MCF 10A (cell line): Measurements from ENCODE around the gene GORASP1. TPM values are rescaled to one million over a fixed set of nuclear protein-coding genes. Genes with fewer than 3 reads are reported as not detected.

Experiments
- BruUV-seq: library from RNA; stranded (reverse); fragments of 400-500 nt; replicated peaks from 2 replicates; lab custom pipeline; 2021; lab: Mats Ljungman, UMichigan
- CTCF ChIA-PET: fragments of 300-600 bp; sonication (Branson Sonifier 250); formaldehyde crosslinking; extraction: SDS; loops from one replicate; lab custom pipeline; 2021; ENCODE audit warnings: antibody characterized with exemption, inconsistent platforms; lab: Yijun Ruan, JAX
- POLR2A ChIA-PET: fragments of 300-600, 350-650 bp; sonication (Branson Sonifier 250); formaldehyde crosslinking; extraction: SDS; loops from one replicate; lab custom pipeline; 2020; ENCODE audit warnings: antibody characterized with exemption, inconsistent platforms; lab: Yijun Ruan, JAX
- DNase-seq: peaks from one replicate; pipeline ENCODE4 v3.0.0-alpha.2; 2018; ENCODE audit not compliant: unreplicated experiment
- H3K27ac Mint-ChIP-seq: one replicate; pipeline ENCODE4 v1.8.0; 2022; ENCODE audit warnings: mild to moderate bottlenecking, low read depth, mixed read lengths; ENCODE audit not compliant: unreplicated experiment
- H3K27me3 Mint-ChIP-seq: one replicate; pipeline ENCODE4 v1.8.0; 2022; ENCODE audit warnings: mixed read lengths; ENCODE audit not compliant: insufficient read depth, unreplicated experiment
- H3K36me3 Mint-ChIP-seq: one replicate; pipeline ENCODE4 v1.8.0; 2022; ENCODE audit warnings: mild to moderate bottlenecking, moderate library complexity, mixed read lengths; ENCODE audit not compliant: insufficient read depth, unreplicated experiment
- H3K4me1 Mint-ChIP-seq: one replicate; pipeline ENCODE4 v1.8.0; 2022; ENCODE audit warnings: mixed read lengths; ENCODE audit not compliant: insufficient read depth, unreplicated experiment
- H3K4me3 Mint-ChIP-seq: one replicate; pipeline ENCODE4 v1.8.0; 2022; ENCODE audit warnings: mild to moderate bottlenecking, moderate library complexity, mixed read lengths; ENCODE audit not compliant: unreplicated experiment
- H3K9me3 Mint-ChIP-seq: one replicate; pipeline ENCODE4 v1.8.0; 2022; ENCODE audit warnings: mixed read lengths; ENCODE audit not compliant: unreplicated experiment
- CTCF ChIP-seq: fragments of 200-600 bp; IDR thresholded peaks from one replicate; pipeline ENCODE4 v1.8.0; 2022; ENCODE audit warnings: antibody characterized with exemption, mild to moderate bottlenecking; ENCODE audit not compliant: unreplicated experiment
- intact Hi-C: fragments of 100-400 bp; cut with micrococcal nuclease; formaldehyde crosslinking; loops from 2 replicates; pipeline ENCODE4 v1.14.1; 2022
- total RNA-seq: library from RNA; stranded (reverse); gene quantifications from 2 replicates; pipeline ENCODE4 v1.2.3, GENCODE V29; 2022

GORASP1 gene
- total RNA-seq, 1 experiment from 2014 or later: 34.4 TPM

- intact Hi-C loops: no loop called here
- BruUV-seq: no TSS peak
- H3K4me1 Mint-ChIP-seq: peaks cover 12% of the 10 kb centered on the region
- no peak overlapping the region for H3K4me3 Mint-ChIP-seq
- DNase-seq: no peak
- no peaks in the 10 kb centered on the region for H3K27me3 Mint-ChIP-seq
- H3K27ac Mint-ChIP-seq: no peak overlapping the region
- no peak for TF ChIP-seq CTCF
- ChIA-PET POLR2A (no interaction called here), CTCF (interaction anchor here (0.6 kb wide), 2 partner anchors 169 to 1581 kb away, joined by 3 read pairs; no protein-coding TSS in a partner anchor)
- no peaks in the 10 kb centered on the region for H3K36me3 Mint-ChIP-seq
- no peaks in the 10 kb centered on the region for H3K9me3 Mint-ChIP-seq
Observed at GRCh38 chr3:39121621-39122020, 14.2 kb upstream of the GORASP1 start.

- Mint-ChIP-seq H3K9me3 (no peaks in the 10 kb centered on the region), H3K27ac (no peak overlapping the region), H3K27me3 (no peaks in the 10 kb centered on the region), H3K36me3 (no peaks in the 10 kb centered on the region), H3K4me3 (no peak overlapping the region), H3K4me1 (no peaks in the 10 kb centered on the region)
- intact Hi-C loops: no loop called here
- CTCF ChIA-PET: interaction anchor here (1.8 to 2.5 kb wide), 2 partner anchors 8 to 10 kb away, joined by 10 to 14 read pairs; no protein-coding TSS in a partner anchor
- TF ChIP-seq CTCF: no peak
- no peak for DNase-seq
- POLR2A ChIA-PET: interaction anchor here (0.5 to 1.2 kb wide), 2 partner anchors 11 to 781 kb away, joined by 3 to 5 read pairs; partner anchors contain the start of genes GORASP1 and TTC21A
- no TSS peak for BruUV-seq
Observed at GRCh38 chr3:39118931-39119660, 11.7 kb upstream of the GORASP1 start.

GRCh38 chr3:39118079-39118478, 10.7 kb upstream of the GORASP1 start:
- Mint-ChIP-seq H3K4me3 (no peak overlapping the region), H3K4me1 (no peaks in the 10 kb centered on the region), H3K27me3 (no peaks in the 10 kb centered on the region), H3K9me3 (no peaks in the 10 kb centered on the region), H3K36me3 (no peaks in the 10 kb centered on the region), H3K27ac (no peak overlapping the region)
- CTCF ChIA-PET: interaction anchor here (1.3 to 2.5 kb wide), 5 partner anchors 9 to 174 kb away, joined by 4 to 14 read pairs (median 6); no protein-coding TSS in a partner anchor
- no TSS peak for BruUV-seq
- POLR2A ChIA-PET: interaction anchor here (1.2 kb wide), 1 partner anchor 10 kb away, joined by 5 read pairs; the partner anchor contains the start of genes GORASP1 and TTC21A
- TF ChIP-seq CTCF: no peak
- no peak for DNase-seq
- intact Hi-C loops: no loop called here

GRCh38 chr3:39115870-39116269, 8.4 kb upstream of the GORASP1 start:
- no peak for DNase-seq
- H3K36me3 Mint-ChIP-seq: no peaks in the 10 kb centered on the region
- no peak overlapping the region for H3K4me3 Mint-ChIP-seq
- intact Hi-C loops: no loop called here
- H3K27me3 Mint-ChIP-seq: no peaks in the 10 kb centered on the region
- ChIA-PET POLR2A (interaction anchor here (0.7 to 1.3 kb wide), 2 partner anchors 8 to 10 kb away, joined by 5 read pairs; partner anchors contain the start of genes GORASP1 and TTC21A), CTCF (interaction anchor here (0.6 to 1.5 kb wide), 5 partner anchors 10 to 172 kb away, joined by 3 to 7 read pairs (median 4); no protein-coding TSS in a partner anchor)
- TF ChIP-seq CTCF: no peak
- H3K9me3 Mint-ChIP-seq: no peaks in the 10 kb centered on the region
- H3K4me1 Mint-ChIP-seq: no peaks in the 10 kb centered on the region
- no TSS peak for BruUV-seq
- H3K27ac Mint-ChIP-seq: no peak overlapping the region
